Ovary (tissue), 3 donors: ENCODE measurements around the gene DIAPH3.

ENCODE experiments used
- POLR2A ChIP-seq: fragments of 450-650 bp; IDR thresholded peaks from one replicate; pipeline ENCODE4 v1.6.1; 2017; ENCODE audit warnings: antibody characterized with exemption, mild to moderate bottlenecking, moderate library complexity
- TF ChIP-seq, protein P1 (sequence below), 3 donors: fragments of 450-650 bp in 2 of 3; fragments of 200-600 bp in 1 of 3; IDR thresholded peaks; one replicate each; pipeline versions ENCODE4 v1.5.1 to v1.8.0; 2016 to 2022; ENCODE audit warnings: antibody characterized with exemption in 3 of 3, mild to moderate bottlenecking in 1 of 3
- donor health status: DM: no; HTN: no; CAD: no.

DNA sequence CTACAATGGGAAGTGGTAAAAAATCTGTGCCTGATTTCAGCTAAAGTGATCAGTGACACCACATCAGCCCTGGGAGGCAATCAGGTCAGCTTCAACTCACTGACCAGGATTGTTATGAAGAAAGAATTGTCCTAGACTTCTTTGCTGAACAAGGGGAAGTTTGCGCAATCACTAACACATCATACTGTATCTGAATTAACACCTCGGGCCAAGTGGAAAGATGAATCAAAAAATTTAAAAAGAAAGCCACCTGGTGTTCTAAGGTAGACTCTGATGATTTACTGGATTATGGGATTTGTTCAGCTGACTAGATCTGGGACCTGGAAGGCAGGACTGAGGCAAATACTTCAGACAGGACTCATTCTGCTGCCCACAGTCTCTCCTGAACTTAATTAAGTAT lies 161.8 kb downstream of the DIAPH3 start:
- TF ChIP-seq, protein P1, sequence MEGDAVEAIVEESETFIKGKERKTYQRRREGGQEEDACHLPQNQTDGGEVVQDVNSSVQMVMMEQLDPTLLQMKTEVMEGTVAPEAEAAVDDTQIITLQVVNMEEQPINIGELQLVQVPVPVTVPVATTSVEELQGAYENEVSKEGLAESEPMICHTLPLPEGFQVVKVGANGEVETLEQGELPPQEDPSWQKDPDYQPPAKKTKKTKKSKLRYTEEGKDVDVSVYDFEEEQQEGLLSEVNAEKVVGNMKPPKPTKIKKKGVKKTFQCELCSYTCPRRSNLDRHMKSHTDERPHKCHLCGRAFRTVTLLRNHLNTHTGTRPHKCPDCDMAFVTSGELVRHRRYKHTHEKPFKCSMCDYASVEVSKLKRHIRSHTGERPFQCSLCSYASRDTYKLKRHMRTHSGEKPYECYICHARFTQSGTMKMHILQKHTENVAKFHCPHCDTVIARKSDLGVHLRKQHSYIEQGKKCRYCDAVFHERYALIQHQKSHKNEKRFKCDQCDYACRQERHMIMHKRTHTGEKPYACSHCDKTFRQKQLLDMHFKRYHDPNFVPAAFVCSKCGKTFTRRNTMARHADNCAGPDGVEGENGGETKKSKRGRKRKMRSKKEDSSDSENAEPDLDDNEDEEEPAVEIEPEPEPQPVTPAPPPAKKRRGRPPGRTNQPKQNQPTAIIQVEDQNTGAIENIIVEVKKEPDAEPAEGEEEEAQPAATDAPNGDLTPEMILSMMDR (IDR thresholded peaks at IDR 0.05) = no peak
- TF ChIP-seq POLR2A = no peak
